A549 (cell line): Measurements from ENCODE around the gene MAML2. TPM values are rescaled to one million over a fixed set of nuclear protein-coding genes. Genes with fewer than 3 reads are reported as not detected.

Experiments
- ATAC-seq, 2 experiments: fragments of 200-7000 bp in 1 of 2; fragments of >200 bp in 1 of 2; cut with Nextera tagmentation in 1 of 2; cut with Tn5 transposase in 1 of 2; 3 replicates each; pipeline versions ENCODE4 v1.8.0 to v1.9.1; 2018 to 2020; ENCODE audit warnings: mild to moderate bottlenecking in 1 of 2, moderate library complexity in 1 of 2
- CTCF ChIA-PET: fragments of 300-600 bp; sonication (Branson Sonifier 250); formaldehyde crosslinking; extraction: SDS; loops from one replicate; lab custom pipeline; 2021; ENCODE audit warnings: antibody characterized with exemption, inconsistent platforms; lab: Yijun Ruan, JAX
- POLR2A ChIA-PET: fragments of 350-600 bp; formaldehyde crosslinking; extraction: SDS; loops from one replicate; lab custom pipeline; 2021; ENCODE audit warnings: antibody characterized with exemption, inconsistent platforms; lab: Yijun Ruan, JAX
- DNase-seq, 2 experiments: peaks; one replicate each; pipeline versions ENCODE4 v3.0.0 to v3.0.0-alpha.2; 2011 to 2016; ENCODE audit warnings: low read depth in 1 of 2, low spot score in 1 of 2
- FAIRE-seq: peaks from 2 replicates; lab custom pipeline; 2011; peaks lifted over from hg19 to GRCh38; lab: Jason Lieb, UNC
- H3K27ac ChIP-seq, 2 experiments: fragments of >200 bp; sonication (Bioruptor Twin); formaldehyde crosslinking; 3 replicates each; pipeline ENCODE4 v1.5.1; 2016 to 2017
- H3K4me1 ChIP-seq: fragments of >200 bp; sonication (Bioruptor Twin); formaldehyde crosslinking; 3 replicates; pipeline ENCODE4 v1.6.1; 2016
- H3K4me2 ChIP-seq: fragments of >200 bp; sonication (Bioruptor Twin); formaldehyde crosslinking; 3 replicates; pipeline ENCODE4 v1.6.1; 2016
- H3K4me3 ChIP-seq: fragments of >200 bp; sonication (Bioruptor Twin); formaldehyde crosslinking; 3 replicates; pipeline ENCODE4 v1.5.1; 2016
- H3K9me3 ChIP-seq: fragments of >200 bp; sonication (Bioruptor Twin); formaldehyde crosslinking; 3 replicates; pipeline ENCODE4 v1.6.1; 2016
- BHLHE40 ChIP-seq: IDR thresholded peaks from 2 replicates; pipeline ENCODE4 v1.6.1; 2012; ENCODE audit warnings: low read depth, low read length, inconsistent platforms
- CBX8 ChIP-seq: fragments of 200-600 bp; sonication (generic); IDR thresholded peaks from 2 replicates; pipeline ENCODE4 v1.6.1; 2016
- CHD2 ChIP-seq: fragments of 150-350 bp; IDR thresholded peaks from 2 replicates; pipeline ENCODE4 v1.6.1; 2014; ENCODE audit warnings: low read length; ENCODE audit not compliant: partially characterized antibody
- EHMT2 ChIP-seq: fragments of 200-600 bp; sonication (generic); IDR thresholded peaks from 2 replicates; pipeline ENCODE4 v1.6.1; 2016; ENCODE audit warnings: antibody characterized with exemption, low read depth, mild to moderate bottlenecking, moderate library complexity
- ELK1 ChIP-seq: fragments of 150-350 bp; IDR thresholded peaks from 2 replicates; pipeline ENCODE4 v1.6.1; 2014; ENCODE audit warnings: low read depth, mild to moderate bottlenecking, low read length
- ESRRA ChIP-seq: fragments of 150-350 bp; IDR thresholded peaks from 2 replicates; pipeline ENCODE4 v1.6.1; 2014; ENCODE audit warnings: mild to moderate bottlenecking, low read length, borderline replicate concordance
- HDAC2 ChIP-seq: fragments of 200-600 bp; sonication (generic); IDR thresholded peaks from 2 replicates; pipeline ENCODE4 v1.6.1; 2016
- JUN ChIP-seq, 2 experiments: fragments of >200 bp; sonication (Bioruptor Twin); formaldehyde crosslinking; IDR thresholded peaks; 2 replicates in 1 of 2; 3 replicates in 1 of 2; pipeline ENCODE4 v1.6.1; 2016 to 2017
- JUNB ChIP-seq: fragments of >200 bp; sonication (Bioruptor Twin); formaldehyde crosslinking; IDR thresholded peaks from 2 replicates; pipeline ENCODE4 v1.6.1; 2016
- KDM5A ChIP-seq: fragments of 200-600 bp; sonication (generic); IDR thresholded peaks from 2 replicates; pipeline ENCODE4 v1.6.1; 2016; ENCODE audit warnings: antibody characterized with exemption, mild to moderate bottlenecking
- RAD21 ChIP-seq, 2 experiments: fragments of >200 bp in 1 of 2; sonication (Bioruptor Twin) in 1 of 2; formaldehyde crosslinking in 1 of 2; IDR thresholded peaks in 1 of 2; conservative IDR thresholded peaks in 1 of 2; 2 replicates in 1 of 2; 3 replicates in 1 of 2; pipeline ENCODE4 v1.6.1; 2012 to 2018; ENCODE audit warnings: inconsistent platforms in 1 of 2
- RFX5 ChIP-seq: fragments of 450-650 bp; IDR thresholded peaks from 2 replicates; pipeline ENCODE4 v1.7.1; 2014; ENCODE audit warnings: antibody characterized with exemption, mild to moderate bottlenecking, moderate library complexity
- TP53 ChIP-seq: fragments of 250-450 bp; sonication (Bioruptor Pico); IDR thresholded peaks from 2 replicates; pipeline ENCODE4 v1.5.0; 2021; ENCODE audit warnings: mild to moderate bottlenecking, moderate library complexity
- ZNF302 ChIP-seq: fragments of 250-450 bp; sonication (Bioruptor Pico); IDR thresholded peaks from 2 replicates; pipeline ENCODE4 v1.9.0; 2021; ENCODE audit warnings: inconsistent platforms, mild to moderate bottlenecking, moderate library complexity
- WGBS: methylation state at CpG from one replicate; pipeline ENCODE4 v1.1.6; 2017; ENCODE audit errors: missing lambda C conversion rate; 5-methylcytosine and 5-hydroxymethylcytosine counted together
- polyA plus RNA-seq, 4 experiments: library from polyadenylated mRNA; depleted of rRNA in 3 of 4; stranded (reverse); fragments of >200 nt; fragmentation: RNase III in 1 of 4; extraction: RNeasy Plus Mini Kit Qiagen cat#74134 plus additional on column Dnase treatment in 1 of 4; gene quantifications; 2 replicates in 3 of 4; 3 replicates in 1 of 4; pipeline ENCODE4 v1.2.3, GENCODE V29; 2011 to 2017
- TF ChIP-seq, protein P1 (sequence below): fragments of 200-600 bp; sonication (generic); IDR thresholded peaks from 2 replicates; pipeline ENCODE4 v1.6.1; 2016; ENCODE audit warnings: antibody characterized with exemption, mild to moderate bottlenecking, moderate library complexity
- TF ChIP-seq, protein P2 (sequence below): fragments of 250-450 bp; sonication (Bioruptor Pico); IDR thresholded peaks from 2 replicates; pipeline ENCODE4 v1.5.0; 2020; ENCODE audit warnings: low read depth, mild to moderate bottlenecking, moderate library complexity

The MAML2 gene
- polyA plus RNA-seq, 2 of the 4 experiments (the other 2 are of a cell fraction): 1.5 to 2.5 TPM

DNA sequence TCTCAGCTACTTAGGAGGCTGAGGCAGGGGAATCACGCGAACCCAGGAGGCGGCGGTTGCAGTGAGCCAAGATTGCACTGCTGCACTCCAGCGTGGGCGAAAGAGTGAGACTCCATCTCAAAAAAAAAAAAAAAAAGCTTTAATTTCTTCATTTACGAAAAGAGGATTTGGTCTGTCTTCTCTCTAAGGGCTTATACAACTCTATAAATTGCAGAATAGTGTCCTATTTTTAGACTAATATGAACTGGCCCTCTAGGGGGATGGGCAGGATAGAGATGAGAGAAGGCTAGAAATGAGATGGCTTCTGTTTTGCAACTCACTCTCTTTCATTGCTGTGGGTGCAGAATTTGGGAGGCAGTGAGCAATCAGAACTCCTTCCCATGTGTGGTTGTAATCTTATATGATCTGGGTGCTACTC lies 11.3 kb downstream of the MAML2 start:
- 97% methylated on average over 7 of the region's 7 CpGs for WGBS
- H3K4me1 ChIP-seq: peaks cover 34% of the 10 kb centered on the region

GRCh38 chr11:96330511-96330859 lies 12.5 kb downstream of the MAML2 start:
- H3K4me1 ChIP-seq: peaks cover 41% of the 10 kb centered on the region
- H3K4me2 ChIP-seq: no peak overlapping the region
- TF ChIP-seq JUNB: no peak
- TF ChIP-seq ELK1: no peak
- no peak for TF ChIP-seq RAD21 (conservative IDR thresholded peaks at IDR 0.05 in 1 of 2, IDR thresholded peaks at IDR 0.05 in 1 of 2)
- TF ChIP-seq, all 56 proteins: peak for 0
- no peak overlapping the region for H3K4me3 ChIP-seq
- no peak for DNase-seq
- no peak for FAIRE-seq
- no peak for ATAC-seq
- ChIA-PET CTCF (interaction anchor here (4.0 kb wide), 1 partner anchor 13 kb away, joined by 15 read pairs; the partner anchor contains the start of gene MAML2), POLR2A (interaction anchor here (0.7 kb wide), 1 partner anchor 190 kb away, joined by 3 read pairs; no protein-coding TSS in a partner anchor)
- 93% methylated on average over 4 of the region's 4 CpGs for WGBS
- H3K9me3 ChIP-seq: no peaks in the 10 kb centered on the region
- H3K27ac ChIP-seq: no peak overlapping the region

More for the DNA sequence above, 11.3 kb downstream of the MAML2 start:
- Histone ChIP-seq H3K27ac (no peak overlapping the region), H3K4me2 (peak overlapping the region; percentile 32; the same call in 1 of the 3 replicates), H3K9me3 (no peaks in the 10 kb centered on the region), H3K4me3 (no peak overlapping the region)
- TF ChIP-seq BHLHE40 (no peak), ZNF302 (CRISPR knock-in tag) (no peak), CHD2 (no peak), ESRRA (no peak), ELK1 (no peak), CBX8 (no peak), HDAC2 (no peak), JUN (IDR thresholded peaks at IDR 0.05) (no peak), KDM5A (no peak), RFX5 (no peak), EHMT2 (no peak), TP53 (CRISPR knock-in tag) (no peak)
- TF ChIP-seq, protein P1, sequence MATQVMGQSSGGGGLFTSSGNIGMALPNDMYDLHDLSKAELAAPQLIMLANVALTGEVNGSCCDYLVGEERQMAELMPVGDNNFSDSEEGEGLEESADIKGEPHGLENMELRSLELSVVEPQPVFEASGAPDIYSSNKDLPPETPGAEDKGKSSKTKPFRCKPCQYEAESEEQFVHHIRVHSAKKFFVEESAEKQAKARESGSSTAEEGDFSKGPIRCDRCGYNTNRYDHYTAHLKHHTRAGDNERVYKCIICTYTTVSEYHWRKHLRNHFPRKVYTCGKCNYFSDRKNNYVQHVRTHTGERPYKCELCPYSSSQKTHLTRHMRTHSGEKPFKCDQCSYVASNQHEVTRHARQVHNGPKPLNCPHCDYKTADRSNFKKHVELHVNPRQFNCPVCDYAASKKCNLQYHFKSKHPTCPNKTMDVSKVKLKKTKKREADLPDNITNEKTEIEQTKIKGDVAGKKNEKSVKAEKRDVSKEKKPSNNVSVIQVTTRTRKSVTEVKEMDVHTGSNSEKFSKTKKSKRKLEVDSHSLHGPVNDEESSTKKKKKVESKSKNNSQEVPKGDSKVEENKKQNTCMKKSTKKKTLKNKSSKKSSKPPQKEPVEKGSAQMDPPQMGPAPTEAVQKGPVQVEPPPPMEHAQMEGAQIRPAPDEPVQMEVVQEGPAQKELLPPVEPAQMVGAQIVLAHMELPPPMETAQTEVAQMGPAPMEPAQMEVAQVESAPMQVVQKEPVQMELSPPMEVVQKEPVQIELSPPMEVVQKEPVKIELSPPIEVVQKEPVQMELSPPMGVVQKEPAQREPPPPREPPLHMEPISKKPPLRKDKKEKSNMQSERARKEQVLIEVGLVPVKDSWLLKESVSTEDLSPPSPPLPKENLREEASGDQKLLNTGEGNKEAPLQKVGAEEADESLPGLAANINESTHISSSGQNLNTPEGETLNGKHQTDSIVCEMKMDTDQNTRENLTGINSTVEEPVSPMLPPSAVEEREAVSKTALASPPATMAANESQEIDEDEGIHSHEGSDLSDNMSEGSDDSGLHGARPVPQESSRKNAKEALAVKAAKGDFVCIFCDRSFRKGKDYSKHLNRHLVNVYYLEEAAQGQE: no peak
- TF ChIP-seq, protein P2, sequence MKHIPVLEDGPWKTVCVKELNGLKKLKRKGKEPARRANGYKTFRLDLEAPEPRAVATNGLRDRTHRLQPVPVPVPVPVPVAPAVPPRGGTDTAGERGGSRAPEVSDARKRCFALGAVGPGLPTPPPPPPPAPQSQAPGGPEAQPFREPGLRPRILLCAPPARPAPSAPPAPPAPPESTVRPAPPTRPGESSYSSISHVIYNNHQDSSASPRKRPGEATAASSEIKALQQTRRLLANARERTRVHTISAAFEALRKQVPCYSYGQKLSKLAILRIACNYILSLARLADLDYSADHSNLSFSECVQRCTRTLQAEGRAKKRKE (CRISPR knock-in tag): no peak
- CTCF ChIA-PET: interaction anchor here (4.0 kb wide), 1 partner anchor 11 kb away, joined by 15 read pairs; the partner anchor contains the start of gene MAML2
- no peak for FAIRE-seq
- POLR2A ChIA-PET: no interaction called here
- no peak for DNase-seq
- no peak for ATAC-seq
